Neural cell (in vitro differentiated cells): Measurements from ENCODE around the gene TPD52L1. TPM values are rescaled to one million over a fixed set of nuclear protein-coding genes. Genes with fewer than 3 reads are reported as not detected.

Experiments
- H2AFZ ChIP-seq: fragments of 200-600, 300-800 bp; sonication (generic), shearing (Covaris generic); 2 replicates; pipeline ENCODE4 v1.6.0; 2014; ENCODE audit warnings: low read depth, mild to moderate bottlenecking, antibody characterized with exemption, low read length, moderate library complexity
- H3F3A ChIP-seq: fragments of 200-600 bp; shearing (Covaris generic); 2 replicates; pipeline ENCODE4 v1.6.1; 2016; ENCODE audit warnings: mild to moderate bottlenecking, moderate library complexity, mixed read lengths, antibody characterized with exemption, low read length; ENCODE audit not compliant: insufficient read depth, poor library complexity, severe bottlenecking
- H3K27ac ChIP-seq: fragments of 200-600, 300-800 bp; sonication (generic), shearing (Covaris generic); 2 replicates; pipeline ENCODE4 v1.5.1; 2014; ENCODE audit warnings: mild to moderate bottlenecking, low read length, moderate library complexity
- H3K27me3 ChIP-seq: fragments of 300-800, 200-600 bp; sonication (generic), shearing (Covaris generic); 2 replicates; pipeline ENCODE4 v1.6.0; 2014; ENCODE audit warnings: mild to moderate bottlenecking, low read depth, low read length, moderate library complexity; ENCODE audit not compliant: insufficient read depth
- H3K36me3 ChIP-seq: fragments of 300-800, 200-600 bp; sonication (generic), shearing (Covaris generic); 2 replicates; pipeline ENCODE4 v1.5.1; 2014; ENCODE audit warnings: mild to moderate bottlenecking, antibody characterized with exemption, low read length, moderate library complexity; ENCODE audit not compliant: insufficient read depth
- H3K4me2 ChIP-seq: fragments of 300-800, 200-600 bp; sonication (generic), shearing (Covaris generic); 2 replicates; pipeline ENCODE4 v1.6.0; 2014; ENCODE audit warnings: mild to moderate bottlenecking, low read length
- H3K4me3 ChIP-seq: fragments of 300-800, 200-600 bp; sonication (generic), shearing (Covaris generic); 2 replicates; pipeline ENCODE4 v1.5.1; 2014; ENCODE audit warnings: mild to moderate bottlenecking, low read length, moderate library complexity
- H3K79me2 ChIP-seq: fragments of 200-600 bp; shearing (Covaris generic); replicated peaks from 2 replicates; pipeline ENCODE4 v1.6.0; 2014; ENCODE audit warnings: mild to moderate bottlenecking, low read length, moderate library complexity; ENCODE audit not compliant: insufficient read depth
- H3K9ac ChIP-seq: fragments of 300-800, 200-600 bp; sonication (generic), shearing (Covaris generic); 2 replicates; pipeline ENCODE4 v1.6.1; 2016; ENCODE audit warnings: mild to moderate bottlenecking, low read length, mixed read lengths
- H3K9me2 ChIP-seq: fragments of 200-600 bp; shearing (Covaris generic); 2 replicates; pipeline ENCODE4 v1.6.1; 2016; ENCODE audit warnings: mild to moderate bottlenecking, low read length, mixed read lengths; ENCODE audit not compliant: insufficient read depth
- H3K9me3 ChIP-seq: fragments of 200-600, 300-800 bp; sonication (generic), shearing (Covaris generic); 2 replicates; pipeline ENCODE4 v1.6.1; 2016; ENCODE audit warnings: mild to moderate bottlenecking, mixed run types, low read length, moderate library complexity, mixed read lengths
- H4K20me1 ChIP-seq: fragments of 200-600 bp; shearing (Covaris generic); 2 replicates; pipeline ENCODE4 v1.6.1; 2016; ENCODE audit warnings: mild to moderate bottlenecking, mixed run types; ENCODE audit not compliant: insufficient read depth
- EP300 ChIP-seq: fragments of 450-650 bp; conservative IDR thresholded peaks from 2 replicates; pipeline ENCODE4 v1.6.1; 2014; ENCODE audit warnings: antibody characterized with exemption, mild to moderate bottlenecking, moderate library complexity; ENCODE audit not compliant: poor library complexity, severe bottlenecking
- EZH2 ChIP-seq: fragments of 200-600, 300-800 bp; shearing (Covaris generic), sonication (generic); IDR thresholded peaks from 2 replicates; pipeline ENCODE4 v1.6.1; 2014; ENCODE audit warnings: antibody characterized with exemption, low read length, borderline replicate concordance, mild to moderate bottlenecking; ENCODE audit not compliant: insufficient read depth, poor library complexity, severe bottlenecking
- MXI1 ChIP-seq: fragments of 450-650 bp; conservative IDR thresholded peaks from 2 replicates; pipeline ENCODE4 v1.6.1; 2014; ENCODE audit warnings: antibody characterized with exemption, mild to moderate bottlenecking; ENCODE audit not compliant: poor library complexity, severe bottlenecking
- POLR2AphosphoS5 ChIP-seq: IDR thresholded peaks from 2 replicates; pipeline ENCODE4 v1.6.1; 2012
- RAD21 ChIP-seq: fragments of 450-650 bp; conservative IDR thresholded peaks from 2 replicates; pipeline ENCODE4 v1.6.1; 2014; ENCODE audit warnings: antibody characterized with exemption, mild to moderate bottlenecking, moderate library complexity
- SMC3 ChIP-seq: fragments of 450-650 bp; conservative IDR thresholded peaks from 2 replicates; pipeline ENCODE4 v1.6.1; 2014; ENCODE audit warnings: antibody characterized with exemption, mild to moderate bottlenecking, moderate library complexity; ENCODE audit not compliant: poor library complexity
- TAF1 ChIP-seq: IDR thresholded peaks from 2 replicates; pipeline ENCODE4 v1.6.1; 2012; ENCODE audit warnings: low read depth
- polyA plus RNA-seq: library from polyadenylated mRNA; depleted of rRNA; stranded (reverse); fragments of >200 nt; gene quantifications from 2 replicates; pipeline ENCODE4 v1.2.3, GENCODE V29; 2014
- TF ChIP-seq, protein P1 (sequence below): fragments of 450-650 bp; IDR thresholded peaks from 2 replicates; pipeline ENCODE4 v1.5.1; 2014; ENCODE audit warnings: antibody characterized with exemption, mild to moderate bottlenecking, moderate library complexity; ENCODE audit not compliant: poor library complexity, severe bottlenecking
- TF ChIP-seq, protein P2 (sequence below): IDR thresholded peaks from 2 replicates; pipeline ENCODE4 v1.6.1; 2012; ENCODE audit warnings: borderline replicate concordance

Gene TPD52L1
- polyA plus RNA-seq, 1 donor from 2014 or later: 8.9 TPM

DNA sequence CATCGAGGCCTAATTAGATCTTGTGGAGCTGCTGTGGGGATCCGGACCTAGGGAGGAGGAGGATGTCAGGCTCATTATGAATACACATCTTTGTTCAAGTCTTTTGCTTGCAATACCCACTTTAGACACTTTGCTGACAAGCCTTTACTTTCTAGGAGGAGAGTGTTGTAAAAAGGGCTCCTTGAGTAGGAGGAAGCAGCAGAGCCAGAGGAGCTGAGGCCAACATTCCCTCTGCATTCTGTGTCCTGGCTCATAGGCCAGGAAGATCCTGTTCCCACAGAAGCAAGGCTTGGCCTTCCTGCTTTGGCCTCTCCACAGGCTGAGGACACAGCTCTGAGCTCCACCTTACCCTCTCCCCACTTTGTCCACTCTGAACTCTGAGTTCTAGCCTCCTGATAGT, 67.1 kb downstream of the TPD52L1 start:
- H3K9me3 ChIP-seq: no peaks in the 10 kb centered on the region
- H3K9me2 ChIP-seq: no peaks in the 10 kb centered on the region
- no peak overlapping the region for H3K4me2 ChIP-seq
- no peaks in the 10 kb centered on the region for H4K20me1 ChIP-seq
- H3K4me3 ChIP-seq: no peak overlapping the region
- no peaks in the 10 kb centered on the region for H3K79me2 ChIP-seq
- no peaks in the 10 kb centered on the region for H3K27me3 ChIP-seq
- no peak overlapping the region for H3K27ac ChIP-seq
- H3F3A ChIP-seq: no peaks in the 10 kb centered on the region
- no peak overlapping the region for H3K9ac ChIP-seq
- no peaks in the 10 kb centered on the region for H3K36me3 ChIP-seq
- TF ChIP-seq SMC3: no peak
- no peak overlapping the region for H2AFZ ChIP-seq

DNA sequence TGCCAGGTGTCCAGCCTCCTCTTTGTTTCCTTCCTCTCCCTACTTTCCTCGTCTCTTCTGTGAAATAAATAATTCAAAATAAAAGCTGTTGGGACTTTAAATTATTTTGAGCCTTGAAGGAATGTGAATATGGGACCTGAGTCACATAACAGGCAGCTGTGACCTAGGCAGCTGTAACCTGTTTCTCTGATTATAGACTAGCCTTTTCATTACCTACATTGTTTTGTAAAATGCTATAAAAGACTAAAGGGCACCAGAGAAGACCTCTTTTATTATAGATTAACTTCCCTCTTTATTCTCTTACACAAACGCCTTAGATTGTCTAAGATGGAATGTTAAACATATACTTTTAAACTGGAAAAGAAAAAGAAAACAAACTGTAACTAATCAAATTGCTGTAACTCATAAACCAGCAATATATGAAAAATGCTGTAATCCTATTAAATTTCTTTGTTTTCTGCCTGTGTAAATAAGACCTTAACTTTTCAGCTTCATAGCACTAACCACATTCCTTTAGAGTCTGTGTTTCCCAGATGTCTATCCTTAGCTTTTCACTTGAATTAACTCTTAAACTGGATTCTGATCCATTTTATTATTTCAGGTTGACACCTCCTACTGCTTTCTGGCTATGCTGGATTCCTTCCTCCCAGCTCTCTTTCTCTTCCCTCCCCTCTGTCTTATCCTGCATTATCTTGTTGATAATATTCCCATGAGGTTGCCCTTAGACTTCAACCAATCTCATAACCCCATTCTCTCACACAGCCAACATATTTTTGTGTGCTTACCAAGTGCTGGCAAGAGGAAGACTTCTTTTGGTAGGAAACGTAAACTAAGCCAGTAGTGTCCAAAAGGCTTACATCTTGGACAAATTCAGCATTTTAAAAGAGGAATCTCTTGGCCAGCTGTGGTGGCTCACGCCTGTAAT, 69.2 kb downstream of the TPD52L1 start:
- H3K4me3 ChIP-seq: no peak overlapping the region
- H3K4me2 ChIP-seq: no peak overlapping the region
- no peak overlapping the region for H3K27ac ChIP-seq
- no peaks in the 10 kb centered on the region for H3F3A ChIP-seq
- no peaks in the 10 kb centered on the region for H4K20me1 ChIP-seq
- no peaks in the 10 kb centered on the region for H3K36me3 ChIP-seq
- no peaks in the 10 kb centered on the region for H3K79me2 ChIP-seq
- no peaks in the 10 kb centered on the region for H3K27me3 ChIP-seq
- no peak overlapping the region for H2AFZ ChIP-seq
- H3K9me3 ChIP-seq: no peaks in the 10 kb centered on the region
- no peak overlapping the region for H3K9ac ChIP-seq
- TF ChIP-seq, protein P1, sequence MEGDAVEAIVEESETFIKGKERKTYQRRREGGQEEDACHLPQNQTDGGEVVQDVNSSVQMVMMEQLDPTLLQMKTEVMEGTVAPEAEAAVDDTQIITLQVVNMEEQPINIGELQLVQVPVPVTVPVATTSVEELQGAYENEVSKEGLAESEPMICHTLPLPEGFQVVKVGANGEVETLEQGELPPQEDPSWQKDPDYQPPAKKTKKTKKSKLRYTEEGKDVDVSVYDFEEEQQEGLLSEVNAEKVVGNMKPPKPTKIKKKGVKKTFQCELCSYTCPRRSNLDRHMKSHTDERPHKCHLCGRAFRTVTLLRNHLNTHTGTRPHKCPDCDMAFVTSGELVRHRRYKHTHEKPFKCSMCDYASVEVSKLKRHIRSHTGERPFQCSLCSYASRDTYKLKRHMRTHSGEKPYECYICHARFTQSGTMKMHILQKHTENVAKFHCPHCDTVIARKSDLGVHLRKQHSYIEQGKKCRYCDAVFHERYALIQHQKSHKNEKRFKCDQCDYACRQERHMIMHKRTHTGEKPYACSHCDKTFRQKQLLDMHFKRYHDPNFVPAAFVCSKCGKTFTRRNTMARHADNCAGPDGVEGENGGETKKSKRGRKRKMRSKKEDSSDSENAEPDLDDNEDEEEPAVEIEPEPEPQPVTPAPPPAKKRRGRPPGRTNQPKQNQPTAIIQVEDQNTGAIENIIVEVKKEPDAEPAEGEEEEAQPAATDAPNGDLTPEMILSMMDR: no peak
- TF ChIP-seq POLR2AphosphoS5: no peak
- TF ChIP-seq TAF1: no peak
- no peak for TF ChIP-seq EZH2
- no peak for TF ChIP-seq RAD21
- no peak for TF ChIP-seq SMC3
- TF ChIP-seq, protein P2, sequence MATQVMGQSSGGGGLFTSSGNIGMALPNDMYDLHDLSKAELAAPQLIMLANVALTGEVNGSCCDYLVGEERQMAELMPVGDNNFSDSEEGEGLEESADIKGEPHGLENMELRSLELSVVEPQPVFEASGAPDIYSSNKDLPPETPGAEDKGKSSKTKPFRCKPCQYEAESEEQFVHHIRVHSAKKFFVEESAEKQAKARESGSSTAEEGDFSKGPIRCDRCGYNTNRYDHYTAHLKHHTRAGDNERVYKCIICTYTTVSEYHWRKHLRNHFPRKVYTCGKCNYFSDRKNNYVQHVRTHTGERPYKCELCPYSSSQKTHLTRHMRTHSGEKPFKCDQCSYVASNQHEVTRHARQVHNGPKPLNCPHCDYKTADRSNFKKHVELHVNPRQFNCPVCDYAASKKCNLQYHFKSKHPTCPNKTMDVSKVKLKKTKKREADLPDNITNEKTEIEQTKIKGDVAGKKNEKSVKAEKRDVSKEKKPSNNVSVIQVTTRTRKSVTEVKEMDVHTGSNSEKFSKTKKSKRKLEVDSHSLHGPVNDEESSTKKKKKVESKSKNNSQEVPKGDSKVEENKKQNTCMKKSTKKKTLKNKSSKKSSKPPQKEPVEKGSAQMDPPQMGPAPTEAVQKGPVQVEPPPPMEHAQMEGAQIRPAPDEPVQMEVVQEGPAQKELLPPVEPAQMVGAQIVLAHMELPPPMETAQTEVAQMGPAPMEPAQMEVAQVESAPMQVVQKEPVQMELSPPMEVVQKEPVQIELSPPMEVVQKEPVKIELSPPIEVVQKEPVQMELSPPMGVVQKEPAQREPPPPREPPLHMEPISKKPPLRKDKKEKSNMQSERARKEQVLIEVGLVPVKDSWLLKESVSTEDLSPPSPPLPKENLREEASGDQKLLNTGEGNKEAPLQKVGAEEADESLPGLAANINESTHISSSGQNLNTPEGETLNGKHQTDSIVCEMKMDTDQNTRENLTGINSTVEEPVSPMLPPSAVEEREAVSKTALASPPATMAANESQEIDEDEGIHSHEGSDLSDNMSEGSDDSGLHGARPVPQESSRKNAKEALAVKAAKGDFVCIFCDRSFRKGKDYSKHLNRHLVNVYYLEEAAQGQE: no peak
- TF ChIP-seq EP300: no peak
- no peak for TF ChIP-seq MXI1
- H3K9me2 ChIP-seq: no peaks in the 10 kb centered on the region
